ENCODE data around the gene HECTD3. TPM values are rescaled to one million over a fixed set of nuclear protein-coding genes. Genes with fewer than 3 reads are reported as not detected.

Gene HECTD3
- total and polyA plus RNA-seq, 9 of the 15 experiments (the other 6 are each of a cell fraction or from before 2014, with no cell fraction given): 6.3 to 50.8 (median 18.9) TPM

DNA sequence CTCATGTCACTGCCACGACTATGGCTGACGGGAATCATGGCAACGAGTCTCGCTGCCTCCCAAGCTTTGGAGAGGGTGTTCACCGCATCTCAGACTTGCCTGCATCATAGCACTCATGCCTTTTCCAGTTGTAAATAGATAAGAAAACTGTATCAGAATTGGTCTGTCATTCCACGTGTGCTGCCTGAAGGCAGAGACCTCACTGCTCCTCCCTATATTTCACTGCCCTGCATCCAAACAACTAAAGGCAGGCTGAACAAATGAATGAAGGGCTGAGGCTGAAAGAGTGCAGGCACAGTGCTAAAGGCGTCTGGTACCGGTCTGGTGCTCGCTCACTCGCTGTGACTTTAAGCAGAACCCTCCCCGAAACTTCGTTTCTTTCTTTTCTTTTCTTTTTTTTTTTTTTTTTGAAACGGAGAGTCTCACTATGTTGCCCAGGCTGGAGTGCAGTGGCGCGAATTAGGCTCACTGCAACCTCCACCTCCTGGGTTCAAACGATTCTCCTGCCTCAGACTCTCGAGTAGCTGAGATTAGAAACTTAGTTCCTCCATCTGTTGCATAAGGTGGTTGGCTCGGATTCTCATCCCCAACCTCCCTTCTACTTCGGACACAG is 25.3 kb downstream of the HECTD3 start (continued):
- TF ChIP-seq, protein P1, sequence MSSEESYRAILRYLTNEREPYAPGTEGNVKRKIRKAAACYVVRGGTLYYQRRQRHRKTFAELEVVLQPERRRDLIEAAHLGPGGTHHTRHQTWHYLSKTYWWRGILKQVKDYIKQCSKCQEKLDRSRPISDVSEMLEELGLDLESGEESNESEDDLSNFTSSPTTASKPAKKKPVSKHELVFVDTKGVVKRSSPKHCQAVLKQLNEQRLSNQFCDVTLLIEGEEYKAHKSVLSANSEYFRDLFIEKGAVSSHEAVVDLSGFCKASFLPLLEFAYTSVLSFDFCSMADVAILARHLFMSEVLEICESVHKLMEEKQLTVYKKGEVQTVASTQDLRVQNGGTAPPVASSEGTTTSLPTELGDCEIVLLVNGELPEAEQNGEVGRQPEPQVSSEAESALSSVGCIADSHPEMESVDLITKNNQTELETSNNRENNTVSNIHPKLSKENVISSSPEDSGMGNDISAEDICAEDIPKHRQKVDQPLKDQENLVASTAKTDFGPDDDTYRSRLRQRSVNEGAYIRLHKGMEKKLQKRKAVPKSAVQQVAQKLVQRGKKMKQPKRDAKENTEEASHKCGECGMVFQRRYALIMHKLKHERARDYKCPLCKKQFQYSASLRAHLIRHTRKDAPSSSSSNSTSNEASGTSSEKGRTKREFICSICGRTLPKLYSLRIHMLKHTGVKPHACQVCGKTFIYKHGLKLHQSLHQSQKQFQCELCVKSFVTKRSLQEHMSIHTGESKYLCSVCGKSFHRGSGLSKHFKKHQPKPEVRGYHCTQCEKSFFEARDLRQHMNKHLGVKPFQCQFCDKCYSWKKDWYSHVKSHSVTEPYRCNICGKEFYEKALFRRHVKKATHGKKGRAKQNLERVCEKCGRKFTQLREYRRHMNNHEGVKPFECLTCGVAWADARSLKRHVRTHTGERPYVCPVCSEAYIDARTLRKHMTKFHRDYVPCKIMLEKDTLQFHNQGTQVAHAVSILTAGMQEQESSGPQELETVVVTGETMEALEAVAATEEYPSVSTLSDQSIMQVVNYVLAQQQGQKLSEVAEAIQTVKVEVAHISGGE (CRISPR knock-in tag; IDR thresholded peaks at IDR 0.05): no peak
- TF ChIP-seq, protein P2, sequence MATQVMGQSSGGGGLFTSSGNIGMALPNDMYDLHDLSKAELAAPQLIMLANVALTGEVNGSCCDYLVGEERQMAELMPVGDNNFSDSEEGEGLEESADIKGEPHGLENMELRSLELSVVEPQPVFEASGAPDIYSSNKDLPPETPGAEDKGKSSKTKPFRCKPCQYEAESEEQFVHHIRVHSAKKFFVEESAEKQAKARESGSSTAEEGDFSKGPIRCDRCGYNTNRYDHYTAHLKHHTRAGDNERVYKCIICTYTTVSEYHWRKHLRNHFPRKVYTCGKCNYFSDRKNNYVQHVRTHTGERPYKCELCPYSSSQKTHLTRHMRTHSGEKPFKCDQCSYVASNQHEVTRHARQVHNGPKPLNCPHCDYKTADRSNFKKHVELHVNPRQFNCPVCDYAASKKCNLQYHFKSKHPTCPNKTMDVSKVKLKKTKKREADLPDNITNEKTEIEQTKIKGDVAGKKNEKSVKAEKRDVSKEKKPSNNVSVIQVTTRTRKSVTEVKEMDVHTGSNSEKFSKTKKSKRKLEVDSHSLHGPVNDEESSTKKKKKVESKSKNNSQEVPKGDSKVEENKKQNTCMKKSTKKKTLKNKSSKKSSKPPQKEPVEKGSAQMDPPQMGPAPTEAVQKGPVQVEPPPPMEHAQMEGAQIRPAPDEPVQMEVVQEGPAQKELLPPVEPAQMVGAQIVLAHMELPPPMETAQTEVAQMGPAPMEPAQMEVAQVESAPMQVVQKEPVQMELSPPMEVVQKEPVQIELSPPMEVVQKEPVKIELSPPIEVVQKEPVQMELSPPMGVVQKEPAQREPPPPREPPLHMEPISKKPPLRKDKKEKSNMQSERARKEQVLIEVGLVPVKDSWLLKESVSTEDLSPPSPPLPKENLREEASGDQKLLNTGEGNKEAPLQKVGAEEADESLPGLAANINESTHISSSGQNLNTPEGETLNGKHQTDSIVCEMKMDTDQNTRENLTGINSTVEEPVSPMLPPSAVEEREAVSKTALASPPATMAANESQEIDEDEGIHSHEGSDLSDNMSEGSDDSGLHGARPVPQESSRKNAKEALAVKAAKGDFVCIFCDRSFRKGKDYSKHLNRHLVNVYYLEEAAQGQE (IDR thresholded peaks at IDR 0.05; ENCODE audit: borderline replicate concordance): no peak
- TF ChIP-seq, protein P2 (CRISPR knock-in tag; IDR thresholded peaks at IDR 0.05; ENCODE audit: low read depth): no peak
- TF ChIP-seq IFI16 (CRISPR knock-in tag; IDR thresholded peaks at IDR 0.05) (peak; percentile 52; the same call in 1 of the 2 replicates), ARID1B (IDR thresholded peaks at IDR 0.05) (no peak)
- TF ChIP-seq, protein P3, sequence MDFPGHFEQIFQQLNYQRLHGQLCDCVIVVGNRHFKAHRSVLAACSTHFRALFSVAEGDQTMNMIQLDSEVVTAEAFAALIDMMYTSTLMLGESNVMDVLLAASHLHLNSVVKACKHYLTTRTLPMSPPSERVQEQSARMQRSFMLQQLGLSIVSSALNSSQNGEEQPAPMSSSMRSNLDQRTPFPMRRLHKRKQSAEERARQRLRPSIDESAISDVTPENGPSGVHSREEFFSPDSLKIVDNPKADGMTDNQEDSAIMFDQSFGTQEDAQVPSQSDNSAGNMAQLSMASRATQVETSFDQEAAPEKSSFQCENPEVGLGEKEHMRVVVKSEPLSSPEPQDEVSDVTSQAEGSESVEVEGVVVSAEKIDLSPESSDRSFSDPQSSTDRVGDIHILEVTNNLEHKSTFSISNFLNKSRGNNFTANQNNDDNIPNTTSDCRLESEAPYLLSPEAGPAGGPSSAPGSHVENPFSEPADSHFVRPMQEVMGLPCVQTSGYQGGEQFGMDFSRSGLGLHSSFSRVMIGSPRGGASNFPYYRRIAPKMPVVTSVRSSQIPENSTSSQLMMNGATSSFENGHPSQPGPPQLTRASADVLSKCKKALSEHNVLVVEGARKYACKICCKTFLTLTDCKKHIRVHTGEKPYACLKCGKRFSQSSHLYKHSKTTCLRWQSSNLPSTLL (IDR thresholded peaks at IDR 0.05): no peak
- TF ChIP-seq, protein P4, sequence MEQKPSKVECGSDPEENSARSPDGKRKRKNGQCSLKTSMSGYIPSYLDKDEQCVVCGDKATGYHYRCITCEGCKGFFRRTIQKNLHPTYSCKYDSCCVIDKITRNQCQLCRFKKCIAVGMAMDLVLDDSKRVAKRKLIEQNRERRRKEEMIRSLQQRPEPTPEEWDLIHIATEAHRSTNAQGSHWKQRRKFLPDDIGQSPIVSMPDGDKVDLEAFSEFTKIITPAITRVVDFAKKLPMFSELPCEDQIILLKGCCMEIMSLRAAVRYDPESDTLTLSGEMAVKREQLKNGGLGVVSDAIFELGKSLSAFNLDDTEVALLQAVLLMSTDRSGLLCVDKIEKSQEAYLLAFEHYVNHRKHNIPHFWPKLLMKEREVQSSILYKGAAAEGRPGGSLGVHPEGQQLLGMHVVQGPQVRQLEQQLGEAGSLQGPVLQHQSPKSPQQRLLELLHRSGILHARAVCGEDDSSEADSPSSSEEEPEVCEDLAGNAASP (IDR thresholded peaks at IDR 0.05): no peak
- TF ChIP-seq, protein P5, sequence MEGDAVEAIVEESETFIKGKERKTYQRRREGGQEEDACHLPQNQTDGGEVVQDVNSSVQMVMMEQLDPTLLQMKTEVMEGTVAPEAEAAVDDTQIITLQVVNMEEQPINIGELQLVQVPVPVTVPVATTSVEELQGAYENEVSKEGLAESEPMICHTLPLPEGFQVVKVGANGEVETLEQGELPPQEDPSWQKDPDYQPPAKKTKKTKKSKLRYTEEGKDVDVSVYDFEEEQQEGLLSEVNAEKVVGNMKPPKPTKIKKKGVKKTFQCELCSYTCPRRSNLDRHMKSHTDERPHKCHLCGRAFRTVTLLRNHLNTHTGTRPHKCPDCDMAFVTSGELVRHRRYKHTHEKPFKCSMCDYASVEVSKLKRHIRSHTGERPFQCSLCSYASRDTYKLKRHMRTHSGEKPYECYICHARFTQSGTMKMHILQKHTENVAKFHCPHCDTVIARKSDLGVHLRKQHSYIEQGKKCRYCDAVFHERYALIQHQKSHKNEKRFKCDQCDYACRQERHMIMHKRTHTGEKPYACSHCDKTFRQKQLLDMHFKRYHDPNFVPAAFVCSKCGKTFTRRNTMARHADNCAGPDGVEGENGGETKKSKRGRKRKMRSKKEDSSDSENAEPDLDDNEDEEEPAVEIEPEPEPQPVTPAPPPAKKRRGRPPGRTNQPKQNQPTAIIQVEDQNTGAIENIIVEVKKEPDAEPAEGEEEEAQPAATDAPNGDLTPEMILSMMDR (IDR thresholded peaks at IDR 0.05 in 2 of 3, conservative IDR thresholded peaks at IDR 0.05 in 1 of 3; ENCODE audit: insufficient read depth in 2 of 3, low read depth in 1 of 3, low read length in 3 of 3): no peak
